T-helper 1 cell treated with Interleukin-12 subunit alpha and Interleukin-12 subunit beta and Interleukin-4 antibody, amounts not matched to agents 30 ng/mL and 1 ng/mL, for 36 hours (primary cell): ENCODE data around the gene PRELID2. TPM values are rescaled to one million over a fixed set of nuclear protein-coding genes. Genes with fewer than 3 reads are reported as not detected.
"Not testable (repeated sequence)": the region's sequence is repeated elsewhere in the genome, so short reads cannot be mapped to it uniquely, and the experiment has no call there.

Experiments
- intact Hi-C: fragments of 100-400 bp; cut with micrococcal nuclease; formaldehyde crosslinking; loops from one replicate; pipeline ENCODE4 v1.15.1; 2024
- total RNA-seq: library from RNA; stranded (reverse); gene quantifications from 2 replicates; pipeline ENCODE4 v1.2.3, GENCODE V29; 2022

PRELID2 gene
- 1.9 and 2.0 TPM in 2 replicates for total RNA-seq

DNA sequence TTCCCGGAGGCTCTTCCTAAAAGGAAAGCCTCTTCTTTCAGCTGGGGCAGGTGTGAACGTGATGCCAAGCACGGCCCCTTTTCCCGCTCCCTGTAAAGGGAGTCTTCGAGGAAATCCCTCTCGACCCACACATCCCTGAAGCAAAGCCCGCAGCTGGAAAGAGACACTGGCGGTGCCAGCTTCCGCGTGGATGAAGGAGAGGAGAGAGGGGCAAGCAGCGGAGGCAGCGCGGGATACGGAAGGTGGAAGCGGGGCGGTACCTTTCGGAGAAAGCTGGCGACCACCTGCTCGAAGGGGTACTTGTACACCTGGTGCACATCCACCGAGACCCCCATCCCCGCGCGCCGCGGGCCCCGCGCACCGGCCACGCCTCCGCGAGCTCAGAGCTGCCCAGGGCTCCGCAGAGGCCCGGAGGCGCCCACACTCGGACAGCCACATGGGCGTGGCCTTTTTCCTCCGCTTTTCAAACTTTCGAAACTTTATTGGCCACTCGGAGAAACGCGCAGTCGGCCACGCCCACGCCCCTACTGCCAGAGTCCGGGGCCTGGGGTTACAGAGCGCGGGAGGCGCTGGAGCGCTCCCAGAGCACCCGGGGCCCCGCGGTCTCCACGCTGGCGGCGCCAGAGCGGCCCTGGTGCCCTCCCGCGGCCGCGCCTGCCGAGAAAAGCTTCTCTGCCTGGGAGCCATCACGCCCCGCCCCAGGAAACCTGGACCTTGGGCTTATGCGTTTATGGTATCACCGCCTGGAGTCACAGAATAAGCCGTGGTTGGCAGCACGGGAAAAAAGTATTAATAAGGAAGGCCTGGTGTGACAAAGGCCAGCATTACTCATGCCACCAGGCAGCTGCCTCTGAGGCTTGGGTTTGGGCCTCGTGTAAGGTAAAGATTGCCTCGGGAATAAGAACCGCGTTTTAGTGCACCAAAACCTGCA is at the start of gene PRELID2:
Gene PRELID2 (minus strand): TSS at position 426 of the 931 bp plus-strand sequence. CDS start 91 bp downstream, at position 335.
- intact Hi-C loops: loop anchor here (1.0 to 10.0 kb wide), 2 partner anchors 10 to 350 kb away; partner anchors contain the start of gene LARS1

DNA sequence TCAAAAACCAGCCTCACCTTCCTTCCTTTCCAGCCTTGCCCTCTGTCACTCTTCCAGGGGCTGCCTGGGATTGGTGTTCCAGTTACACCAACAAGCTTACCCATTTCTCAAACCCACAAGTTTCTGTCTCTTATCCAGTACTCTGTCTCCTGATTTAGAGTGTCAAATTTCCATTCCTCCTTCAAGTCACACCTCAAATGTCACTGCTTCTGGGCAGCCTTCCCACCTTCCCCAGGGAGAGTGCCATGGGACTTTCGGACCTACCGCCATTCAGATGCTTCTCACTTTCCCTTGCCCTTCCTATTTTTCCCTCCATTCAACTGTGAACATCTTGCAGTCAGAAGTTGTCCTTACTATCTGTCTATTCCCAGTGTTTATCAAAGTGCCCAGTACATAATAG is 39.6 kb upstream of the PRELID2 start:
- intact Hi-C loops: no loop called here

DNA sequence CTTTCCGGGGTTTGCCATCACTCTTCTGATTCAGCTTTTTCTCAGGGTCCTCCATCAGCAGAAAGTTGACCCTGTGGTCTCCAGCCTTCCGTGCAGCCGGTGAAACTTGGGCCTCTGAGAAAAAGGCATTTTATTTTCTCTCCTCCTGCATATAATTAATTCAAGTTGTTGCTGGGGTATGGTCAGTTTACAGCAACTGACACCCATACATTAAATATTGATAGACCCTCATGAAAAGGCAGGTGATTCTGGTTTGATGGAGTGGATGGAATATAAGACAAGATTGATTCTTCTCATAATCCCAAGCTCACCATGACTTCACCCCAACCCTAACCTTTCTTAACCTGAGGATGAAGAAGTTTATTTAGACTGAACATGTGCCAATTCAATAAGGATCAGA is 37.8 kb upstream of the PRELID2 start, which contains the start of gene GRXCR2:
Gene GRXCR2 (minus strand): TSS at position 101 of the 400 bp plus-strand sequence. CDS start 46 bp downstream, at position 55.
- intact Hi-C loops: no loop called here

DNA sequence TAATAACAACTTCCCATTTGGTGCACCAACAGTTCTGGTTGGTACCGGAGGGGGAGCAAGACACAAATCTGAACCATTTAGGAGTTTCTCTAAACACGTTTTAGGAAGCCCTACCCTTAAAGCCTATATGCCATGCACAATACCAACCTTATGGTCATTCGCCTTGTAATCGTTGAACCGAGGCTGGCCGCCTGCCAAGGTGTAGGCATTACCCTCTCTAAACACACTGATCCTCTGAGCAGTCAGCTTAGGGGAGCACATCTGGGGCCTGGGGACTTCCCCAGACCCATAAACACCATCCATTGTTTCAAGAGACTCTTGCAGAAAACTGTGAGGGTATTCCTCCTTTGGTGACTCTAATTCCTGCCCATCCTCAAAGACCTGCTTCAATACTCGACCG is 37.3 kb upstream of the PRELID2 start:
- intact Hi-C loops: no loop called here

DNA sequence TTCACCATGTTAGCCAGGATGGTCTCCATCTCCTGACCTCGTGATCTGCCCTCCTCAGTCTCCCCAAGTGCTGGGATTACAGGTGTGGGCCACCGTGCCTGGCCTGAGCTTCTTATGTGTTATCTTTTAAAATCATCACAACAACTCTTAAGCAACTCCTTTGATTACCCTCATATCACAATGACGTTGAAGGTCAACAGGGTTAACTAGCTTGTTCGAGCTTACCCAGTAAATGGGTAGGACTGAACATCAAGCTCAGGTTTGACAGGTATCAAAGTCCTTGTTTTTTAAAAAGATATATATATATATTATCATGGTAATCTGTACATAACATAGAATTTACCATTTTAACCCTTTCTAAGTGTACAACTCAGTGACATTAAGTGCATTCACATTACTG is 34.6 kb upstream of the PRELID2 start:
- intact Hi-C loops: no loop called here

DNA sequence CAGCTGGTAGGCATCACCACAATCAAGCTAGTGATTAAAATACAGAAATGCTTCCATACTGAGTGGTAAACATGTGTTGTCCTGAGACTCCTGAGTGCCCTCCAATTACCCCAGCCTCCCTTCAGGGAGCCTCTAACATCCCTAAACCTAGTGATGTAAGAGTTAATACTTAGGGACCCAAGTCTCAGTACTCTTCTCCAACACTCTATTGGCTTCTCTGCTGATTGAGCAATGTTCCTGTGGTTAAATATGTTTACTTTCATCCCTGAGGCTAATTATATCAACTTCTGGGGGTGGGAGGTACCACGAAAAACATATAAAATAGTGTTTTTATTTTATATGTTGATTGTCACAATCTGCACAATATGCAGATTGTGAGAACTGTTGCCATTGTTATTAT is 32.7 kb upstream of the PRELID2 start:
- intact Hi-C loops: no loop called here

DNA sequence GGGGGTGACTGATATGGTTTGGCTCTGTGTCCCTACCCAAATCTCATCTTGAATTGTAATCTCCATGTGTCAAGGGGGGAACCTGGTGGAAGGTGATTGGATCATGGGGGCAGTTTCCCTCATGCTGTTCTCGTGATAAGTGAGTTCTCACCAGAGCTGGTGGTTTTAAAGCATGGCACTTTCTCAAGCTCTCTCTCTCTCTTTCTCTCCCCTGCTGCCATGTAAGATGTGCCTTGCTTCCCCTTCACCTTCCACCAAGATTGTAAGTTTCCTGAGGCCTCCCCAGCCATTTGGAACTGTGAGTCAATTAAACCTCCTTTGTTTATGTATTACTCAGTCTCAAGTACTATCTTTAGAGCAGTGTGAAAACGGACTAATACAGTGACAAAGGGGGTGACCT is 29.3 kb upstream of the PRELID2 start:
- intact Hi-C loops: not testable (repeated sequence)

DNA sequence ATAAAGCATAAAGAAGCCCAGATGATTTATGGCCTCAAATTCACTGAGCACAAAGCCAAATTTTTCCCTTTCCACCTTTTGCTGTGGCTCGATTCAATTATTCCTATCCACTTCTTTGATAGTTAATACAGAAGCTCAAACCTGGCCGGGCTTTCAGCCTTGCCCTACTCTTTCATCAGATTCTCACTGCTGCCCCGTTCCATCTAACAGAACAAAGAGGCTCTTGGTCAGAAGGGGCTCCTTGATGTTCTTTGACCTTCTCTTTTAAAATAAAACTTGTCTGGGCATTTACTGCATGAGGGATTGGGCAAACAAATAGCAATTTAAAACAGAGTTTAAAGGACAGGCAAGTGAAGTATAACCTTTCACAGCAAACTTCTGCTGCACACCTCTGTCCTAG is 27.9 kb upstream of the PRELID2 start:
- intact Hi-C loops: no loop called here

DNA sequence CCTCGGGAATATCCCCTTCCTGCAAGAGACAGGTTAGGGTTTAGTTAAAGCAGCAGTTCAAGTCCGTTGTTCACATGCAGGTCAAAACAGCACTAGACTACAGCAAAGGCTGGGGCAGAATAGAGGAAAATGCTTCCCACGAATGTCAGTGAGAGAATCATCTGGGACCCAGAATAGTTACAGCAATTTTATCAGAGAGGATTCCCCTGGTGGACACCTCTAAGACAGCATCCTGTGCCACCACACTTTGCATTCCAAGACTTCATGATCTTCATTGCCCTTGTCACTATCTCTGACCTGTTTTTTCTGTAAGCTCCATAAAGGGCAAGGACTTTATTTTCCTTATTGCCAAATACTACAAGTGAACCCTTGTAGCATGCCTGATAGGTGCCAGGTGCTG is 24.8 kb upstream of the PRELID2 start:
- intact Hi-C loops: no loop called here

DNA sequence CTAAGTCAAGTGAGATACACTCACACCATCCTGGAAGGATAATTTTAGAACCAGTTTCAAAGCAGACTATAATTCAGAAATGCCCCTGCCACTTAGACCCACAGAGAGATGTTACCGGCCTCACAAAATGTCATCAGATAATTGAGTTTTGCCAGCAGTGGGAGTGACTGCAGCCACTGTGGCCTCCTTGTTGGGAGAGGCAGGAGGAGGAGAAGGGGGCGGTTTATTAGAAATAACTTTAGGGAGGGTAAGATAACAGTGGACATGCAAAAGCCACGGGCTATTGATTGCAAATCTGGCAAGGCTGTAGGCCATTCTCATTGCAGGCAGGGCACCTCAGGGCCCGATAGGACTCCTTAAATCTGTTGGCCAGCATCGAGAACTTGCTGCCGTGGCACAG is 24.3 kb upstream of the PRELID2 start:
- intact Hi-C loops: no loop called here

DNA sequence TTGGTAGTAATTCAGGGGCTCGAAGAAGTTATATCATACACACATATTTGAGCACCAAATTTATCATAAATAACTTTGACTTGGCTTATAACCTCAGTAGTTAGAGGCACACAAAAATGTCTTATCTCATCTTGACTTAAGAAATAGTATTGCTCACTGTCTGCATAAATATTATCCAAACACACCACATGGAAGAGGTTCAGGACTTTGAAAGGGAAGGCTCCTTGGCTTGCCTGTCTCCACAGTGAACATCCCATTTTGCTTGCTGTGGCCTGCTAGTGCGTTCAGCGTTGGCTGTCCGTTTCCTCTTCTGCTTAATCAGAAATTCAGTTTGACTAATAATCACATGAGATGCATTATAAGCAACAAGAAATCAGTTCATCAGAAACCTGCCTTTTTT is 23.8 kb upstream of the PRELID2 start:
- intact Hi-C loops: no loop called here

DNA sequence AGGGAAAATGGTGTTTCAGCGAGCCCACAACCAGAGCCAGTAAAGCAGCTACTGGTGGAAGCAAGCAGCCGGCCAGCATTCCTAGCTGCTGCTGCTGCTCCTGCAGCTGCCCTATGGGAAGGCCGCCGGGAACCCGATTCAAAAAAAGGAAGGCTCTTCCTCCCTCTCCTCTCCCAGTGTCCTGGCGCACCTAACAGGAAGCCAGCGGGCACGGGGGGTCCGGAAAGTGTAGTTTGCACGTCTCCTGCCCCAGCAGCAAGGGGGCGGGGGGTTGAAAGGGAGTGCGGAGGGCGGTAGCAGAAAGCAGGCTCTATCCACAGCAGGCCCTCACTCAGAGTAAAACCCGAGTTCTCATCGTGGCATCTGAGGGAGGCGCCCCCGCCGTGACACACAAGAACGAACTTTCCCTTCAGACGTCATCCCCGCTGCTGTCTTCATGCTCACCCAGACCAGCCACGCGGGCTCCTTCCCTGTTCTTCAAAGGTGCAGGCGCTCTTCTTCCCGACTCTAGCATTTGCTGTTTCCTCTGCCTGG is 21.2 kb upstream of the PRELID2 start:
- intact Hi-C loops: no loop called here

DNA sequence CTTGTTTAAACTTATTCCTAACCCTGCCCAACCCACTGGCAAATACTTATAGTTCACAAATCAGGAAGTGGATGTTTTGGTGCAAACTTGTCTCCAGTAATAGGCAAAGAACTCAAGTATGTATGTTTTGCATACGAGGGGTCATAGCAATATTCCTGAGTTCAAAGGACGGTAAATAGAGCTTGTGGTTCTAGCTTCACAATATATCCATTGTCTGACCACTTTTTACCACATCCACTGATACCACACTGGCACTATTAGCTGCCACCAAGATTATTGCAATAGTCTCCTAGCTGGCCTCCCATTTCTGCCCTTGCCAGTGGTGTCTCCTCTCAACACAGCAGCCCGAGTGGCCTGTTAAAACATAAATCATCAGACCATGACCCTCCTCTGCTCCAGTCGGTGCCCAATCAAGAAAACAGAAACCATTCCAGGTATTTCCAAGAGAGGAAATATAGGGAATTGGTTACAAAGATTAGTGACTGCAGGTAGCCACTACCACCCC is 20.7 kb upstream of the PRELID2 start:
- intact Hi-C loops: no loop called here

DNA sequence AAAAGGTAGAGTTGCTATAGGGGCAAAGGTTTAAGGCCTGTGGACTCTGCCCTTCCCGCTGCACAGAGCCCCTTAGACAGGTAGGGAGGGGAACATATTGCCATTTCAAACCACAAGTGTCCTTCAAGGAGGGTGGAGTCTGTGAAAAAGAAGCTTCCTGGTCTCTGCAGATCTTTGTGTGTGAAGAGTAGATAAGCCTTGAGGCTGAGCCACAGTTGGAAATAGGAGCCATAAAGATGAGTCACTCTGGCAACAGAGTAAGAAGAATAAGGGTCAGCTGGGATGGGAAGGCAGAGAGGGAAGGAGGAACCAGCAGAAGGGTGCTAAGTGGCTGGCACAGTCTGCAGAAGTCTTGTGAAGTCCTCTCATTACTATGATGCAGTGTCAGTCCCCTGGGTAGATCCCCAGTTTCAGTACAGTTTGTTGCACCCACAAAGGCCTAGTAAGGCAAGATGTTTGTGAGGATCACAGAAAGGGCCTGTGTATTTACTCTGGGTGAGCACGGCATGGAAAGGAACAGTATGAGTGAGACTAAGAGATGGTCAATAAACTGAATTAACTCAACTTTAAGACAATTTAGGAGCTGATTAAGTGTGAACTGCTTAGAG is 19.6 kb upstream of the PRELID2 start:
- intact Hi-C loops: no loop called here

DNA sequence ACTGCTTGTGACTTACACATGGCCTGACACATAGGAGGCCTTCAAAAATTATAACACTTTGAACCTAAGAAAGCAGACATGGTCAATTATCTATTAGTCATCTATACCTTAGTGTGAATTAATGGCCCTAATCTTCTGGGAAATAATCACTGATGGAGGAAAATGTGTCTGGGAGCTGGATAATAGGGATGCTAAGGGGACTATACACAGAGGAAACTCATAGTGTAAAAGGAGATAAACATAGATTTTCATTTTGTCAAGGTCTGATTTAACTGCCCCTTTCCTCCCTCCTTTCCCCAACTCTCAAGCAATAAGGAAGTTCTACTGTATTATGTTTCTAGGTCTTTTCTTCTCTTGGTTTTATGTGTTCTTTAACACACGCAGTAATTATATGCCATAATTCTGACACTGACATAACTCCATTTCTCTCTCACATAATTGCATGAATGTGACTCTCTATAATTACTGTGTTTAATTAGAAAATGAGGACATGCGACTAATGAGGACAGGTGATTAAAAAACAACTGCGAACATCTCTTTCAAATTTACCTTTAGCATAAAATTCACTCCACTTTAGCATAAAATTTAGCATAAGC is 18.7 kb upstream of the PRELID2 start:
- intact Hi-C loops: no loop called here

DNA sequence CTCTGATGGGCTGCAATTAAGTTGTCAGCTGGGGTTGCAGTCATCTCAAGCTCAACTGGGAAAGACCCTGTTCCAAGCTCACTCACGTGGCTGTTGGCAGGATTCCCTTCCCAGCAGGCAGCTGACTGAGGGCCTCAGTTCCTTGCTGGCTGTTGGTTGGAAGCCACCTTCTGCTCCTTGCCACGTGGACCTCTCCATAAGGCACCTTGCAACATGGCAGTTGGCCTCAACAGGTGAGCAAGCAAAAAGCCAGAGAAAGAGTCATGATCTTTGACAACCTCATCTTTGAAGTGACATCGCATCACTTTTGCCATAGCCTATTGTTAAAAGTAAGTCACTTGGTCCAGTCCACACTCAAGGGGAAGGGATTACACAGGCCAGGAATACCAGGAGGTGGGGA is 17.8 kb upstream of the PRELID2 start:
- intact Hi-C loops: no loop called here

DNA sequence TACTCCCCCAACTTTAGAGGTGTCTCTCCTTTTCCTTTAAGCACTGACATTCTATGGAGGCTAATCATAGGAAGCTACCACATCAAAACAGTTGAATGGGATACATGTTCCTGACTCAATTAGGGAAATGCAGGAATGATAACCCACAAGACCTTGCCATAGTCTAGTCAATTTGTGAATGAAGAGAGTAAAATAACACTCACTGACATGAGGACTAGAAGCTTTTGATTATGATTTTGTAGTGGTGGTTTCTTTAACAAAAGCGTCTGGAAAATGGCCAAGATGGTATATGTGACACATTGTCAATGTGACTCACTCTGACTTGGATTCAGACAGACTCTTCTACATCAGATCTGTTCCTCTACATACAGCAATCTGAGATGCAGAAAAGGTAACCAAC is 13.7 kb upstream of the PRELID2 start:
- intact Hi-C loops: no loop called here

DNA sequence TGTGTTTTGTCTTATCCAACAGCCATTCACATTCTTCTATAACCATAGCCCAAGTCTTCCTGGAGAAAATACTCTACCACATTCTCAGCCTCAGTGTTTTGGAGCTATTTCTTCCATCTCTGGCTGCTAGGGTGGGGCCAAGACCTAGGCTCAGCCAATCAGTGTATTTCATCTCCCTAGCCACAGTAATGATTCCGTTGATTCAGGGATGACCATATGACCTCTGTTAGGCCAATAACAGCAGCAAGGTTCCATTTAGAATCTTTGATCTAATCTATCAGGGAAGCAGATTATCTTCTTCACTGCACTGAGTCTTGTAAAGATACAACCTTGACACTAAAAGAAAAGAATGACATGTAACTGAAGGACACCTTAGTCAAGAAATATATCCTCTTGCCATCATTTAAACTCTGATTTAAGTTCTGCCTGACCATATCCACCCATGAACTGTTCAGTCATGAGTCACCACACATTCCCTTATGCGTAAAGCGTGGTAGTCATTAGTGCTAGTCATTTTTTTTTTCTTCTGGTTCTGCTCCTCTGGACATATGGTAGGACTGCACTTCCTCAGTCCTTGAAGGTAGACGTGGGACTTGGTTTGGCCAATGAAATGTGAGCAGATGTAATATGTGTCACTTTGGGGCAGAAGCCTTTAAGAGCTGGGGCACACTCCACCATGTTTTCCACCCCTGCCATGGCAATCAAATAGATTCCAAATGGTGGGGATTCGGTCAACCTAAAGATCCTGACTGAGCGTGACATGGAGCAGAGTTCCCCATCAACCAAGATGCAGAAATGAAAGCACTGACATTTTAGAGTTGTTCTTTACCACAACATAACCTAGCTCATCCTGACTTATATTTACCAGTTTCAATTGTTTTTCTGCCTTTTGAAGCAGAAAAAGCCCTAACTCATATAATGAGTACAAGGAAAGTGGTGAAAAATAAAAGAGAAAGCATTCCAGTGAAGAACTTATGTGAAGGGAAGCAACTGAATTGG is 12.7 kb upstream of the PRELID2 start:
- intact Hi-C loops: no loop called here

DNA sequence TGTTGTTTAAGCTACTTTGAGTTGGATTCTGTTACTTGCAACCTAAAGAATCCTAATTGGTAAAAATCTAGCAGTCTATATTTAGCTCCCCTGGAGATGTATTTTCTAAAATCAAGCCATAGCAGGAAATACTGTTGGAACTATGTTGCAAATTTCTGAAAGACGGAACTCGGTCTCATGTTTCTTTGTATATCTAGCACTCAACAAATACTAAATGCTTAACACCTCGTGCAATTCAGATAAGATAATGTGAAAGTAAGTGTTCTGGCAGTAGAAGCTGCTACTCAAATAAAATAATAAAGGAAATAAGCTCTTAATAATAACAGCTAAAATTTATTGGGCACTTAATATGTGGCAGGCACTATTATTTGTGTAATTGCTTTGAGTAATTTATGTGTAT is 10.9 kb upstream of the PRELID2 start:
- intact Hi-C loops: no loop called here

DNA sequence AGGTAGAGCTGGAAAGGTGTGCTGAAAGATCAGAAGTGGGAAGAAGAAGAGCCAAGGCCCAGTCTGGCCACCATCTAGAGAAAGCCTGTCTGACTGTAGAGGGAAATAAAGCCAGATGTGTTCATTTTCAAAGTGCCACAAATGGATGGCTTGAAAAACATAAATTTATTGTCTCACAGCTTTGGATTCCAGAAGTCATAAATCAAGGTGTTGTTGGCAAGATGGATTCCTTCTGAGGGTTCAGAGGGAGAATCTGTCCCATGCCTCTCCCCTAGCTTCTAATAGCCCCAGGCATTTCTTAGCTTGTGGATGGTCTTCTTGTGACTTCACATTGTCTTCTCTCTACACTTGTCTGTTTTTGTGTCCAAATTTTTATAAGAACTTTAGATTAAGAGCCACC is 6.2 kb upstream of the PRELID2 start:
- intact Hi-C loops: no loop called here
